Mucosa of gallbladder (tissue), 1 donor: Measurements from ENCODE around the gene CA10. TPM values are rescaled to one million over a fixed set of nuclear protein-coding genes. Genes with fewer than 3 reads are reported as not detected.

ENCODE experiments used
- DNase-seq: peaks from one replicate; pipeline ENCODE4 v3.0.0-alpha.2; 2020; ENCODE audit warnings: low spot score
- total RNA-seq: library from RNA; stranded (reverse); gene quantifications from one replicate; pipeline ENCODE4 v1.2.1, GENCODE V29; 2021
- donor health status: DM: no; HTN: no; CAD: no.

Gene CA10
- total RNA-seq, result 0.17 TPM

GRCh38 chr17:52158450-52159042 lies at the start of gene CA10:
Gene CA10 (minus strand): TSS chr17:52158714.
- DNase-seq, result no peak

GRCh38 chr17:52207796-52208195 lies 49.3 kb upstream of the CA10 start:
- DNase-seq, result no peak

- no peak for DNase-seq
Observed at GRCh38 chr17:52202520-52203080, 44.1 kb upstream of the CA10 start.

GRCh38 chr17:52201767-52202519 lies 43.4 kb upstream of the CA10 start:
- no peak for DNase-seq

- DNase-seq, result no peak
Observed at GRCh38 chr17:52191491-52191890, 33.0 kb upstream of the CA10 start.

- DNase-seq, result no peak
Observed at GRCh38 chr17:52181782-52182181, 23.3 kb upstream of the CA10 start.

GRCh38 chr17:52178012-52178411 lies 19.5 kb upstream of the CA10 start:
- DNase-seq, result no peak

- no peak for DNase-seq
Observed at GRCh38 chr17:52170963-52171572, 12.6 kb upstream of the CA10 start.

- DNase-seq, result no peak
Observed at GRCh38 chr17:52160136-52160567, 1.6 kb upstream of the CA10 start.

- DNase-seq, result no peak
Observed at GRCh38 chr17:52159246-52160135, 977 bp upstream of the CA10 start.

- DNase-seq, result no peak
Observed at GRCh38 chr17:52157603-52158449, 688 bp downstream of the CA10 start.

- DNase-seq, result no peak
Observed at GRCh38 chr17:52156576-52157570, 1.6 kb downstream of the CA10 start.

GRCh38 chr17:52155301-52155700 lies 3.2 kb downstream of the CA10 start:
- DNase-seq, result no peak

GRCh38 chr17:52154466-52154865 lies 4.0 kb downstream of the CA10 start:
- DNase-seq, result no peak

- DNase-seq, result no peak
Observed at GRCh38 chr17:52150935-52151334, 7.6 kb downstream of the CA10 start.

GRCh38 chr17:52149626-52150025 lies 8.9 kb downstream of the CA10 start:
- DNase-seq, result no peak

- DNase-seq, result peak; percentile 20
Observed at GRCh38 chr17:52148969-52149351, 9.6 kb downstream of the CA10 start.

- DNase-seq, result no peak
Observed at GRCh38 chr17:52148288-52148968, 10.1 kb downstream of the CA10 start.

- DNase-seq, result no peak
Observed at GRCh38 chr17:52147872-52148271, 10.6 kb downstream of the CA10 start.
